HEK293T (cell line): Measurements from ENCODE around the gene FANCB.

Experiments used
- CTCF ChIA-PET: fragments of 350-600 bp; formaldehyde crosslinking; extraction: SDS; loops from one replicate; lab custom pipeline; 2021; ENCODE audit warnings: antibody characterized with exemption, inconsistent platforms; lab: Yijun Ruan, JAX
- POLR2A ChIA-PET: fragments of 350-600 bp; formaldehyde crosslinking; extraction: SDS; loops from one replicate; lab custom pipeline; 2020; ENCODE audit warnings: antibody characterized with exemption, inconsistent platforms; lab: Yijun Ruan, JAX
- DNase-seq: peaks from one replicate; pipeline ENCODE4 v3.0.0; 2012; ENCODE audit warnings: mixed read lengths; ENCODE audit errors: extremely low spot score
- ARNT ChIP-seq: fragments of 450-650 bp; IDR thresholded peaks from 2 replicates; pipeline ENCODE4 v1.6.1; 2017; ENCODE audit warnings: mild to moderate bottlenecking
- BHLHE40 ChIP-seq: fragments of 450-650 bp; IDR thresholded peaks from 2 replicates; pipeline ENCODE4 v1.6.1; 2016; ENCODE audit warnings: mild to moderate bottlenecking, moderate library complexity, borderline replicate concordance
- CTBP1 ChIP-seq: fragments of 450-650 bp; IDR thresholded peaks from 2 replicates; pipeline ENCODE4 v1.6.1; 2016; ENCODE audit warnings: borderline replicate concordance
- ELF4 ChIP-seq: fragments of 450-650 bp; IDR thresholded peaks from 2 replicates; pipeline ENCODE4 v1.6.1; 2017; ENCODE audit warnings: antibody characterized with exemption
- FOXA1 ChIP-seq: fragments of 450-650 bp; IDR thresholded peaks from 2 replicates; pipeline ENCODE4 v1.6.1; 2016; ENCODE audit warnings: mild to moderate bottlenecking
- FOXK2 ChIP-seq: fragments of 450-650 bp; IDR thresholded peaks from 2 replicates; pipeline ENCODE4 v1.6.1; 2016; ENCODE audit warnings: mild to moderate bottlenecking
- FOXM1 ChIP-seq: fragments of 450-650 bp; IDR thresholded peaks from 2 replicates; pipeline ENCODE4 v1.6.1; 2017; ENCODE audit warnings: mild to moderate bottlenecking, borderline replicate concordance
- HDGF ChIP-seq: fragments of 450-650 bp; IDR thresholded peaks from 2 replicates; pipeline ENCODE4 v1.6.1; 2017; ENCODE audit warnings: antibody characterized with exemption, borderline replicate concordance
- L3MBTL2 ChIP-seq: fragments of 450-650 bp; conservative IDR thresholded peaks from 2 replicates; pipeline ENCODE4 v1.6.1; 2016; ENCODE audit warnings: mild to moderate bottlenecking
- LEF1 ChIP-seq: fragments of 450-650 bp; IDR thresholded peaks from 2 replicates; pipeline ENCODE4 v1.6.1; 2017; ENCODE audit warnings: mild to moderate bottlenecking, borderline replicate concordance
- NFRKB ChIP-seq: fragments of 450-650 bp; IDR thresholded peaks from 2 replicates; pipeline ENCODE4 v1.6.1; 2016; ENCODE audit warnings: mild to moderate bottlenecking, moderate library complexity
- PKNOX1 ChIP-seq: fragments of 450-650 bp; IDR thresholded peaks from 2 replicates; pipeline ENCODE4 v1.6.1; 2016
- SP1 ChIP-seq: fragments of 450-650 bp; IDR thresholded peaks from 2 replicates; pipeline ENCODE4 v1.6.1; 2017
- SUZ12 ChIP-seq: fragments of 450-650 bp; IDR thresholded peaks from 2 replicates; pipeline ENCODE4 v1.6.1; 2016; ENCODE audit warnings: mild to moderate bottlenecking
- TARDBP ChIP-seq: fragments of 450-650 bp; IDR thresholded peaks from 2 replicates; pipeline ENCODE4 v1.6.1; 2016
- ZNF384 ChIP-seq: fragments of 450-650 bp; IDR thresholded peaks from 2 replicates; pipeline ENCODE4 v1.6.1; 2016

Gene FANCB

GRCh38 chrX:14883826-14884225 is 11.0 kb upstream of the FANCB start:
- no peak for TF ChIP-seq SUZ12
- TF ChIP-seq HDGF: no peak
- no peak for TF ChIP-seq L3MBTL2
- no peak for TF ChIP-seq FOXK2
- no peak for TF ChIP-seq PKNOX1
- no peak for TF ChIP-seq BHLHE40
- TF ChIP-seq NFRKB: no peak
- TF ChIP-seq ARNT: no peak
- no peak for TF ChIP-seq FOXA1
- ChIA-PET POLR2A (no interaction called here), CTCF (no interaction called here)
- DNase-seq: no peak

DNA sequence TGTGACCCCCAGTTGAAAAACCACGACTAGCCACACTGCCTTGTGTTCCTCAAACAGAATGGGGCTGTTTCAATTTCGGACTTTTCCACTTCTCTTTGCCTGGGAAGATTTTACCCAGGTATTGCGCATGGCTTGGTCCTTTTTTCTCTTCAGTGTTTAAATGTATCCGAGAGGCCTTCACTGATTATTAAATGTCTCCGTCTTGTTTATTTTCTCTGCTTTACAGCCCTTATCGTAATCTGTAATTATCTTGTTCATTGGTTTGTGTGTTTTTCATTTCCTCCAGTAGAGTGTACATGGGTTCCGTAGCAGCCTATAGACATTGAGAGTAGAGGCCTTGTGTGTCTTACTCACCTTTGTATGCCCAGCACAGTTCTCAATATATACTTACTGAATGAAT is 2.8 kb upstream of the FANCB start:
- POLR2A ChIA-PET: no interaction called here
- no peak for DNase-seq
- TF ChIP-seq L3MBTL2: no peak
- no peak for TF ChIP-seq HDGF
- no peak for TF ChIP-seq ARNT
- TF ChIP-seq ELF4: no peak
- no peak for TF ChIP-seq FOXM1
- no peak for TF ChIP-seq SUZ12
- TF ChIP-seq LEF1: no peak
- no peak for TF ChIP-seq SP1
- no peak for TF ChIP-seq PKNOX1
- TF ChIP-seq BHLHE40: no peak
- TF ChIP-seq FOXK2: no peak
- CTCF ChIA-PET: no interaction called here

DNA sequence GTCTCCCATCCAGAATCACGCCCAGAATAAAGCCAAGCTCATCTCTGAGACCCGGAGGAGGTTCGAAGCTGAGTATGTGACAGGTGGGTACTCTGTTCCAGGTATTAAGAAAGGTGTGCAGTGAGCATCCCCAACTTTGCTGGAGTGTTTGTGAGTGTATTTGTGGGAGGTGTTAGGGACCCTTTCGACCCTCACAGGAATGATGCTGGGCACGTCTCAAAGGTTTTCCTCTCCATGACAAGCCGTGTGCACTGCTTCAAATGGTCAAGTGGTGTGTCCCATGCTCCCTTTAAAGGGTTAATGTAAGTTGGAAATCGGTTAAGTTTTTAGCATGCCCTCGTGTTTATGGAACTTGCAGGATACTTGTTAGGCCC is 794 bp upstream of the FANCB start:
- no peak for TF ChIP-seq ZNF384
- 0 out of 2 replicates have a peak, but pooled peaks have one; percentile 21 for TF ChIP-seq L3MBTL2
- CTCF ChIA-PET: no interaction called here
- POLR2A ChIA-PET: no interaction called here
- no peak for DNase-seq

DNA sequence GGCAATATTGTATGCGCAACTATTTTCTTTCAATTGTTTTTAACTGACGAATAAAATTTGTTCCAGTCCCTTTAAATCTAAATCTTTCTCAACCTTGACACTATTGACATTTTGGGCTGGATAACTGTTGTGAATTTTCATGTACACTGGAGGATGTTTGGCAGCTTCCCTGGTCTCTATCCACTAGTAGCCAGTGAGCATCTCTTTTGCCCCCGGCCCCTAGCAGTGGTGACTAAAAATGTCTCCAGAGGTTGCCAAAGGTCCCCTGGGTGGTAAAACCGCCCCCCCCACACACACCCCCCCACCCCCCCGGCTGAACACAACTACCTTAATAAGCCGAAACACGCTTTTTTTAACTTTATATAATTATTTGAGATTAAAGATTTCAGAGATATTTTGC is 514 bp downstream of the FANCB start:
- TF ChIP-seq L3MBTL2: no peak
- TF ChIP-seq LEF1: no peak
- TF ChIP-seq TARDBP: no peak
- TF ChIP-seq FOXM1: no peak
- no peak for TF ChIP-seq ELF4
- no peak for TF ChIP-seq SUZ12
- TF ChIP-seq HDGF: no peak
- no peak for TF ChIP-seq PKNOX1
- no peak for TF ChIP-seq SP1
- TF ChIP-seq ZNF384: no peak
- TF ChIP-seq CTBP1: no peak
- no peak for TF ChIP-seq NFRKB
- no peak for TF ChIP-seq FOXA1
- no peak for TF ChIP-seq ARNT
- no peak for TF ChIP-seq FOXK2
- no peak for TF ChIP-seq BHLHE40
- CTCF ChIA-PET: no interaction called here
- POLR2A ChIA-PET: no interaction called here
- DNase-seq: no peak

GRCh38 chrX:14871767-14872166 is 1.1 kb downstream of the FANCB start:
- POLR2A ChIA-PET: no interaction called here
- CTCF ChIA-PET: no interaction called here

More at GRCh38 chrX:14871767-14872166, 1.1 kb downstream of the FANCB start:
- TF ChIP-seq SP1 (no peak), HDGF (no peak), L3MBTL2 (no peak), PKNOX1 (no peak), ELF4 (no peak), CTBP1 (no peak), FOXA1 (no peak), NFRKB (no peak), FOXM1 (no peak), SUZ12 (no peak), LEF1 (no peak), ARNT (no peak), TARDBP (no peak), ZNF384 (no peak), FOXK2 (no peak), BHLHE40 (no peak)
- DNase-seq: no peak
